ENCODE measurements around the gene PIGN. TPM values are rescaled to one million over a fixed set of nuclear protein-coding genes. Genes with fewer than 3 reads are reported as not detected.

The PIGN gene
- total RNA-seq, 1 donor from 2014 or later, result 29.4 TPM

GRCh38 chr18:62091487-62092120 is 95.3 kb downstream of the PIGN start:
- no peak for DNase-seq (ENCODE audit: low spot score)
- intact Hi-C loops (cut with micrococcal nuclease), result no loop called here
- no peak overlapping the region for H3K27ac Mint-ChIP-seq
- H3K4me1 Mint-ChIP-seq (ENCODE audit: low read depth), result peaks cover 8% of the 10 kb centered on the region
- H3K9me3 Mint-ChIP-seq, result no peaks in the 10 kb centered on the region
- no peak overlapping the region for H3K4me3 Mint-ChIP-seq (ENCODE audit: low read depth)
- no peaks in the 10 kb centered on the region for H3K27me3 Mint-ChIP-seq (ENCODE audit: low read depth)
- H3K36me3 Mint-ChIP-seq (ENCODE audit: low read depth), result peaks cover 21% of the 10 kb centered on the region

- Mint-ChIP-seq H3K36me3 (ENCODE audit: low read depth) (peaks cover 24% of the 10 kb centered on the region), H3K4me3 (ENCODE audit: low read depth) (no peak overlapping the region), H3K27ac (no peak overlapping the region), H3K4me1 (ENCODE audit: low read depth) (peaks cover 9% of the 10 kb centered on the region), H3K9me3 (no peaks in the 10 kb centered on the region), H3K27me3 (ENCODE audit: low read depth) (no peaks in the 10 kb centered on the region)
- DNase-seq (ENCODE audit: low spot score), result no peak
- intact Hi-C loops (cut with micrococcal nuclease), result no loop called here
These were observed 97.7 kb downstream of the PIGN start for GRCh38 chr18:62089174-62089573.

GRCh38 chr18:62088156-62088555 is 98.7 kb downstream of the PIGN start:
- intact Hi-C loops (cut with micrococcal nuclease), result no loop called here
- Mint-ChIP-seq H3K27me3 (ENCODE audit: low read depth) (no peaks in the 10 kb centered on the region), H3K36me3 (ENCODE audit: low read depth) (peaks cover 24% of the 10 kb centered on the region), H3K9me3 (no peaks in the 10 kb centered on the region), H3K4me3 (ENCODE audit: low read depth) (no peak overlapping the region), H3K4me1 (ENCODE audit: low read depth) (peaks cover 9% of the 10 kb centered on the region), H3K27ac (no peak overlapping the region)
- no peak for DNase-seq (ENCODE audit: low spot score)

- Mint-ChIP-seq H3K9me3 (no peaks in the 10 kb centered on the region), H3K27me3 (ENCODE audit: low read depth) (no peaks in the 10 kb centered on the region), H3K4me3 (ENCODE audit: low read depth) (no peak overlapping the region), H3K4me1 (ENCODE audit: low read depth) (peaks cover 17% of the 10 kb centered on the region), H3K36me3 (ENCODE audit: low read depth) (peaks cover 27% of the 10 kb centered on the region), H3K27ac (no peak overlapping the region)
- no peak for DNase-seq (ENCODE audit: low spot score)
- intact Hi-C loops (cut with micrococcal nuclease), result no loop called here
These were observed 101.1 kb downstream of the PIGN start for GRCh38 chr18:62085756-62086155.

GRCh38 chr18:62081761-62082294 is 105.0 kb downstream of the PIGN start:
- no peak overlapping the region for H3K27ac Mint-ChIP-seq
- intact Hi-C loops (cut with micrococcal nuclease), result no loop called here
- no peaks in the 10 kb centered on the region for H3K9me3 Mint-ChIP-seq
- DNase-seq (ENCODE audit: low spot score), result no peak
- peaks cover 20% of the 10 kb centered on the region for H3K4me1 Mint-ChIP-seq (ENCODE audit: low read depth)
- H3K4me3 Mint-ChIP-seq (ENCODE audit: low read depth), result no peak overlapping the region
- no peaks in the 10 kb centered on the region for H3K27me3 Mint-ChIP-seq (ENCODE audit: low read depth)
- peaks cover 17% of the 10 kb centered on the region for H3K36me3 Mint-ChIP-seq (ENCODE audit: low read depth)

GRCh38 chr18:62081248-62081647 is 105.6 kb downstream of the PIGN start:
- DNase-seq (ENCODE audit: low spot score), result no peak
- Mint-ChIP-seq H3K36me3 (ENCODE audit: low read depth) (peaks cover 13% of the 10 kb centered on the region), H3K4me1 (ENCODE audit: low read depth) (peaks cover 20% of the 10 kb centered on the region), H3K4me3 (ENCODE audit: low read depth) (no peak overlapping the region), H3K27me3 (ENCODE audit: low read depth) (no peaks in the 10 kb centered on the region), H3K9me3 (no peaks in the 10 kb centered on the region), H3K27ac (no peak overlapping the region)
- intact Hi-C loops (cut with micrococcal nuclease), result no loop called here

GRCh38 chr18:62080172-62080900 is 106.5 kb downstream of the PIGN start:
- no peak overlapping the region for H3K4me3 Mint-ChIP-seq (ENCODE audit: low read depth)
- H3K36me3 Mint-ChIP-seq (ENCODE audit: low read depth), result peaks cover 7% of the 10 kb centered on the region
- no peaks in the 10 kb centered on the region for H3K27me3 Mint-ChIP-seq (ENCODE audit: low read depth)
- no peak for DNase-seq (ENCODE audit: low spot score)
- intact Hi-C loops (cut with micrococcal nuclease), result no loop called here
- H3K27ac Mint-ChIP-seq, result no peak overlapping the region
- peaks cover 14% of the 10 kb centered on the region for H3K4me1 Mint-ChIP-seq (ENCODE audit: low read depth)
- H3K9me3 Mint-ChIP-seq, result no peaks in the 10 kb centered on the region

GRCh38 chr18:62073461-62074281 is 113.2 kb downstream of the PIGN start:
- no peaks in the 10 kb centered on the region for H3K27me3 Mint-ChIP-seq (ENCODE audit: low read depth)
- no peaks in the 10 kb centered on the region for H3K9me3 Mint-ChIP-seq
- intact Hi-C loops (cut with micrococcal nuclease), result no loop called here
- H3K36me3 Mint-ChIP-seq (ENCODE audit: low read depth), result peaks cover 4% of the 10 kb centered on the region
- no peak overlapping the region for H3K27ac Mint-ChIP-seq
- no peak overlapping the region for H3K4me3 Mint-ChIP-seq (ENCODE audit: low read depth)
- no peaks in the 10 kb centered on the region for H3K4me1 Mint-ChIP-seq (ENCODE audit: low read depth)
- no peak for DNase-seq (ENCODE audit: low spot score)

GRCh38 chr18:62072370-62072769 is 114.5 kb downstream of the PIGN start:
- no peak overlapping the region for H3K27ac Mint-ChIP-seq
- DNase-seq (ENCODE audit: low spot score), result no peak
- no peaks in the 10 kb centered on the region for H3K27me3 Mint-ChIP-seq (ENCODE audit: low read depth)
- no peak overlapping the region for H3K4me3 Mint-ChIP-seq (ENCODE audit: low read depth)
- no peaks in the 10 kb centered on the region for H3K9me3 Mint-ChIP-seq
- H3K36me3 Mint-ChIP-seq (ENCODE audit: low read depth), result peaks cover 4% of the 10 kb centered on the region
- H3K4me1 Mint-ChIP-seq (ENCODE audit: low read depth), result no peaks in the 10 kb centered on the region
- intact Hi-C loops (cut with micrococcal nuclease), result no loop called here

GRCh38 chr18:62071071-62071470 is 115.8 kb downstream of the PIGN start:
- H3K36me3 Mint-ChIP-seq (ENCODE audit: low read depth), result peaks cover 11% of the 10 kb centered on the region
- H3K27me3 Mint-ChIP-seq (ENCODE audit: low read depth), result no peaks in the 10 kb centered on the region
- intact Hi-C loops (cut with micrococcal nuclease), result no loop called here
- no peak overlapping the region for H3K27ac Mint-ChIP-seq
- H3K4me3 Mint-ChIP-seq (ENCODE audit: low read depth), result no peak overlapping the region
- DNase-seq (ENCODE audit: low spot score), result no peak
- no peaks in the 10 kb centered on the region for H3K4me1 Mint-ChIP-seq (ENCODE audit: low read depth)
- peaks cover 3% of the 10 kb centered on the region for H3K9me3 Mint-ChIP-seq

GRCh38 chr18:62070302-62070701 is 116.6 kb downstream of the PIGN start:
- Mint-ChIP-seq H3K27me3 (ENCODE audit: low read depth) (no peaks in the 10 kb centered on the region), H3K36me3 (ENCODE audit: low read depth) (peaks cover 11% of the 10 kb centered on the region), H3K27ac (no peak overlapping the region), H3K9me3 (peaks cover 3% of the 10 kb centered on the region), H3K4me1 (ENCODE audit: low read depth) (no peaks in the 10 kb centered on the region), H3K4me3 (ENCODE audit: low read depth) (no peak overlapping the region)
- no peak for DNase-seq (ENCODE audit: low spot score)
- intact Hi-C loops (cut with micrococcal nuclease), result no loop called here

GRCh38 chr18:62069556-62069955 is 117.3 kb downstream of the PIGN start:
- no peaks in the 10 kb centered on the region for H3K4me1 Mint-ChIP-seq (ENCODE audit: low read depth)
- peaks cover 7% of the 10 kb centered on the region for H3K36me3 Mint-ChIP-seq (ENCODE audit: low read depth)
- peaks cover 3% of the 10 kb centered on the region for H3K9me3 Mint-ChIP-seq
- no peak overlapping the region for H3K4me3 Mint-ChIP-seq (ENCODE audit: low read depth)
- no peaks in the 10 kb centered on the region for H3K27me3 Mint-ChIP-seq (ENCODE audit: low read depth)
- intact Hi-C loops (cut with micrococcal nuclease), result no loop called here
- DNase-seq (ENCODE audit: low spot score), result no peak
- H3K27ac Mint-ChIP-seq, result no peak overlapping the region

Data from activated T-helper 2 cell treated with anti-CD3 and anti-CD28 coated beads, Interferon-gamma antibody, Interleukin-2, Interleukin-4, amounts not matched to agents 10 μg/mL and 5 μg/mL and 100 μg/mL, durations not matched to agents 14 hours and 24 hours and 36 hours (primary cell).